ENCODE measurements around the gene DNAJC7.

The DNAJC7 gene

DNA sequence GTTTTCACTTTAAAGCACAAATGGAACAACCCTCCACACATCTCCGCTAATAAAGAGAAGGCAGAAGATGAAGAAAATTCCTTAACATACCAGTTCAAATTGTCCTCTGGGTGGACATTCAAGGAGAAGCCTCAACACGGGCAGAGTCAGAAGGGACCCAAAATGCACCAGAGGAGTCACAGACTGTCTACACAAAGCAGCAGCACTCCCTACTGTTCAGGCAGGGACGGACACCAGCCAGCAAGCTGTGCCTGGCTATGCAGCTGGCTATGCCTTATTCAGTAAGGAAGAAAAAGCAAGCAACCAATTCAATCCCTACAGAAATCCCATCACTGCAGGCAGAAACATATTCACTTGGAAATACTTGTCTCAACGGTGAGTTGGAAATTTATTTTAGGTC lies 8.1 kb downstream of the DNAJC7 start:
- no peak for DNase-seq (ENCODE audit: low read depth, low spot score)
- Histone ChIP-seq H3K4me1 (ENCODE audit: insufficient read depth, insufficient read length) (peaks cover 3% of the 10 kb centered on the region), H3K4me3 (ENCODE audit: insufficient read length, low read depth) (no peak overlapping the region), H3K9me3 (ENCODE audit: insufficient read depth, low read length) (no peaks in the 10 kb centered on the region), H3K9ac (ENCODE audit: insufficient read length, low read depth) (no peak overlapping the region), H3K36me3 (ENCODE audit: insufficient read depth, insufficient read length, low read length) (peaks cover 52% of the 10 kb centered on the region), H3K27me3 (ENCODE audit: insufficient read depth, insufficient read length) (no peaks in the 10 kb centered on the region)
- no peak for TF ChIP-seq ZNF274 (IDR thresholded peaks at IDR 0.05; ENCODE audit: low read depth, low read length)
- no peak for TF ChIP-seq YY1 (IDR thresholded peaks at IDR 0.05; ENCODE audit: insufficient read depth, insufficient read length)
- no peak for TF ChIP-seq SUZ12 (IDR thresholded peaks at IDR 0.05; ENCODE audit: extremely low read depth, insufficient read depth, insufficient read length)

DNA sequence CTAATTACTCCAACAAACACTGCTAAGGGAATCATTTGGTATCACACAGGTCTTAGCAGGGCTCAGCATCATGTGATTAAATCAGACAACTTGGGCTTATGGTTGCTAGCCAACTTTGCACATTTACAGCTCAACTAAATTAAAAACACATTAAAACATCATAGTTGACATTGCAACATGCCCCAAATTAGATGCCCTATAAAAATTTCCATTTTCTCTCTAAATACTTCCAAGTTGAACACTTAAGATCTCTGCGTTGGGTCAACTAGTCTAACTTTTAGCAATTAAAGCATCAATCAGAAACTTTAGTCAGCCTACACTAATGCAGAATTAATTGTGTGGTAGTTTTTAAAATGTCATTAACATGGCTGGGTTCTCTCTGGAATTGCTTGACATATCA lies 12.1 kb downstream of the DNAJC7 start:
- H3K9me3 ChIP-seq (ENCODE audit: insufficient read depth, low read length) = no peaks in the 10 kb centered on the region
- H3K9ac ChIP-seq (ENCODE audit: insufficient read length, low read depth) = no peak overlapping the region
- no peak for TF ChIP-seq ZNF274 (IDR thresholded peaks at IDR 0.05; ENCODE audit: low read depth, low read length)
- TF ChIP-seq YY1 (IDR thresholded peaks at IDR 0.05; ENCODE audit: insufficient read depth, insufficient read length) = no peak
- no peak for TF ChIP-seq SUZ12 (IDR thresholded peaks at IDR 0.05; ENCODE audit: extremely low read depth, insufficient read depth, insufficient read length)
- DNase-seq (ENCODE audit: low read depth, low spot score) = no peak
- no peak overlapping the region for H3K4me3 ChIP-seq (ENCODE audit: insufficient read length, low read depth)
- peaks cover 59% of the 10 kb centered on the region for H3K36me3 ChIP-seq (ENCODE audit: insufficient read depth, insufficient read length, low read length)
- H3K27me3 ChIP-seq (ENCODE audit: insufficient read depth, insufficient read length) = no peaks in the 10 kb centered on the region
- no peaks in the 10 kb centered on the region for H3K4me1 ChIP-seq (ENCODE audit: insufficient read depth, insufficient read length)

DNA sequence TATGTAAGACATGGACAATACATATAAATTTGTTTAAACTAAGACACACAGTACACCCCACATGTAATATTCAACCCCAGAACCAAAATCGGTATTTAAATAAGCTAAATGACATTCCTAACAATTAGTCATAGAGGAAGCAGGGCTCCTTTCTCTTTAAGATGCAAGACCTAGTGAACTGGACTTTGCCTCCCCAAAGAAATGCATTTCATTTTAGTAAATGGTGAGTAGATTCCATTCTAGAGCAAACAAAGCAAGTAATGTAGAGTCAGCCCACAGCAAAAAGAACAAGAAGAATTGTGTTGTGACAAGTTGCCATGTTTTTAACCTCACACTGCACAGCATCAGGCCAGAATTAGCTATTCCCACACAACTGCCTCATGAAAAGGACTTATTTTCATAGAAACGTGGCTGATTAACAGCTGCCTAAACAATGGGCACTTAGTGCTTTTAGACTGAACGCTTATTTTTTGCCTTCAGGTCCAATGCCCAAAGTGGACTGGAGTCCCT lies 14.4 kb downstream of the DNAJC7 start:
- Histone ChIP-seq H3K4me3 (ENCODE audit: insufficient read length, low read depth) (no peak overlapping the region), H3K9me3 (ENCODE audit: insufficient read depth, low read length) (no peaks in the 10 kb centered on the region), H3K27me3 (ENCODE audit: insufficient read depth, insufficient read length) (no peaks in the 10 kb centered on the region), H3K4me1 (ENCODE audit: insufficient read depth, insufficient read length) (no peaks in the 10 kb centered on the region), H3K36me3 (ENCODE audit: insufficient read depth, insufficient read length, low read length) (peaks cover 60% of the 10 kb centered on the region), H3K9ac (ENCODE audit: insufficient read length, low read depth) (no peak overlapping the region)
- DNase-seq (ENCODE audit: low read depth, low spot score) = no peak
- TF ChIP-seq SUZ12 (IDR thresholded peaks at IDR 0.05; ENCODE audit: extremely low read depth, insufficient read depth, insufficient read length) (no peak), YY1 (IDR thresholded peaks at IDR 0.05; ENCODE audit: insufficient read depth, insufficient read length) (no peak), ZNF274 (IDR thresholded peaks at IDR 0.05; ENCODE audit: low read depth, low read length) (no peak)

DNA sequence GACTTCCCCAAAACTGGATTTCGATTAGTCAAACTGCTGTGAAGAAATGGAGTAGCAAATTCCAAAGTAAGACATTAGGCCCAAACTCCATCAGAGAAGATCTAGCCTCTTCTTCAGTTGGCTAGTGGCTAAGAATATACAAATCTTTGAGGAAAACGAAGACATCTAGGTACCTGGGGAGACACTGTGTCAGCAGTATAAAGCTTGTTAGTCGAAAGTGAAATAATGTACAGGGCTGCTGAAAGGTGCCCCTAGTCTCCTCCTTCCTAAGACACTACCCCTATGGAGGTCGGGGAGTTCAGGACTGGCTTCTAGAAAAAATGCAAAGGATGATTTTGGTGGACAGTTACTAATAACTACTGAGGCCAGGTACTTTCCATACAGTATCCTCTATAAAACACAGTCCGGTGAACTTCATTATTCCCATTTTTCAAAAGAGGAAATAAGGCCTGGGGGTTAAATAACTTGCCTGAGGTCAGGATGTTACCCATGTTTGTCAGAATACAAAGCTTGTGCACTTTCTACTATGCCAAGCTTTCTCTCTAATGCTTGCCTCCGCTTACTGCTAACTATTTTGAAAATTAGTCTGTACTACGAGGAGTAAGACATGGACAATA lies 15.0 kb downstream of the DNAJC7 start:
- DNase-seq (ENCODE audit: low read depth, low spot score) = no peak
- Histone ChIP-seq H3K9ac (ENCODE audit: insufficient read length, low read depth) (no peak overlapping the region), H3K4me3 (ENCODE audit: insufficient read length, low read depth) (no peak overlapping the region), H3K4me1 (ENCODE audit: insufficient read depth, insufficient read length) (no peaks in the 10 kb centered on the region), H3K36me3 (ENCODE audit: insufficient read depth, insufficient read length, low read length) (peaks cover 66% of the 10 kb centered on the region), H3K27me3 (ENCODE audit: insufficient read depth, insufficient read length) (no peaks in the 10 kb centered on the region), H3K9me3 (ENCODE audit: insufficient read depth, low read length) (no peaks in the 10 kb centered on the region)
- TF ChIP-seq YY1 (IDR thresholded peaks at IDR 0.05; ENCODE audit: insufficient read depth, insufficient read length) = no peak
- no peak for TF ChIP-seq SUZ12 (IDR thresholded peaks at IDR 0.05; ENCODE audit: extremely low read depth, insufficient read depth, insufficient read length)
- no peak for TF ChIP-seq ZNF274 (IDR thresholded peaks at IDR 0.05; ENCODE audit: low read depth, low read length)

DNA sequence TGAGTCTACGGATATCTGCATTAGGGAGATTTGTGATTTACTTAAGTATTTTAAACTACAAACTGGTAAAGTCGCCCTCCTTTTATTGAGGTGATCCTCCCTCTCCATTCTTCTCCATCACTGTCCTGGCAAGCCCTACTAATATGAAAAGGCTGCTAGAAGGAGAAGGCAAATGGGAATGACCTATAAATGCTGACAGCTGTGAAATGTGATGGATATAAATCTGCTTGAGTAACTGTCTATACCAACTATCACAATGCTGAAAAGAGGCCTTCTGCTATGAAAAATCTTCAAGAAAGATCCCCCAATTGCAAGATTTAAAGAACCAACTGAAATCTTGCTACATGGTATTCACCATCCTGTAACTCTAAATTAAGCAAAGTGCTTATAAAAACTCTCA lies 15.5 kb downstream of the DNAJC7 start:
- no peak overlapping the region for H3K9ac ChIP-seq (ENCODE audit: insufficient read length, low read depth)
- no peak for TF ChIP-seq YY1 (IDR thresholded peaks at IDR 0.05; ENCODE audit: insufficient read depth, insufficient read length)
- TF ChIP-seq ZNF274 (IDR thresholded peaks at IDR 0.05; ENCODE audit: low read depth, low read length) = no peak
- no peak for TF ChIP-seq SUZ12 (IDR thresholded peaks at IDR 0.05; ENCODE audit: extremely low read depth, insufficient read depth, insufficient read length)
- no peak overlapping the region for H3K4me3 ChIP-seq (ENCODE audit: insufficient read length, low read depth)
- no peaks in the 10 kb centered on the region for H3K4me1 ChIP-seq (ENCODE audit: insufficient read depth, insufficient read length)
- H3K27me3 ChIP-seq (ENCODE audit: insufficient read depth, insufficient read length) = no peaks in the 10 kb centered on the region
- no peaks in the 10 kb centered on the region for H3K9me3 ChIP-seq (ENCODE audit: insufficient read depth, low read length)
- H3K36me3 ChIP-seq (ENCODE audit: insufficient read depth, insufficient read length, low read length) = peaks cover 67% of the 10 kb centered on the region
- no peak for DNase-seq (ENCODE audit: low read depth, low spot score)

DNA sequence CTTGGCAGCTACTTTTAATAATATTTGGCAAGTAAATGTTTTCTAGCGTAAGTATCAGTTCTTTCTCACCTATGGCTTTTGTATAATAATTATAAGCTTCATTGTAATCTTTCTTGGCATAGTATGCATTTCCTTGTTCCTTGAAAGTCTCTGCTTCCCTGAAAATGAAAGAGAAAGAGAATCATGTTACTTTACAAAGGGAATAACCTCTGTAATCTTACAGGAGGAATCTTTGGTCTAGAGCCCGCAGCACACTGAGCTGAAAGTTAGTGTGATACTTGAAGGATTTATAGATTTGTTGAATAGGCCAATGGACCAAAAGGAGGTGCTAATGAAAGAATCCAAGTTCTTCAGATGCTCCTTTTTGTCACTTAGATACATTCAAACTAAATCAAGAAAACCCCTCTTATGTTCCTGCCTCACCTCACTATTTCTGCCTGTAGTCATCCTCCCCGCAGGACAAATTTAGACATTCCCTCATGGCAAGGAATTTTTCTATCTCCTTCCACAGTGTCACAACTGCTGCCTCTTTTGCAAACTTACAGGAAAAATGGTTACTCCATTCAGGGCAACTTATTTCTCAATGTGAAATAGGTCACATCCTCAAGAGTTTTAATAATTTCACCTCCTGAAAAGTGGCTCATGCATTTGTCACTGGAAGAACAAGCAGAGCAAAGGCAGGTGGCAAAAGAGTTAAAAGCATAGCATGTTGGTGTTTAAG lies 16.7 kb downstream of the DNAJC7 start:
- TF ChIP-seq YY1 (IDR thresholded peaks at IDR 0.05; ENCODE audit: insufficient read depth, insufficient read length) = no peak
- Histone ChIP-seq H3K9ac (ENCODE audit: insufficient read length, low read depth) (no peak overlapping the region), H3K4me1 (ENCODE audit: insufficient read depth, insufficient read length) (no peaks in the 10 kb centered on the region), H3K27me3 (ENCODE audit: insufficient read depth, insufficient read length) (no peaks in the 10 kb centered on the region), H3K36me3 (ENCODE audit: insufficient read depth, insufficient read length, low read length) (peaks cover 76% of the 10 kb centered on the region), H3K4me3 (ENCODE audit: insufficient read length, low read depth) (no peak overlapping the region), H3K9me3 (ENCODE audit: insufficient read depth, low read length) (no peaks in the 10 kb centered on the region)
- DNase-seq (ENCODE audit: low read depth, low spot score) = no peak

DNA sequence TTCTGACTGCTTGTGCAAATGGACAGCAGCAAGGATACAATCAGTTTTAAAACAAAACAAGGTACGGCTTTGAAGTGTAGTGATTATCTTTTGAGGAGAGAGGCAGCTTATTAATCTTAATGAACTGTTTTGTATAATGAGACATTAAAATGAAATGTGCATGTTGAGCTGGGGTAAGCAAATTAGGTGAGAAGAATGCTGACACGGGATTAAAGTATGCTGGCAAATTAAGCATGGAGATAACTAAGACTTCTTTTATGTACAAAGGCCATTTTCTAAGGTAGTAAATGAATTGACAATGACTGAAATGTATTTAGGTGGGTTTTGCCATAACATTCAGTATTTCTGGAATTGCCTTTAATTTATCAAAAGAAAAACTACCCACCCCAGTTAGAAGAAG lies 18.7 kb downstream of the DNAJC7 start:
- Histone ChIP-seq H3K9ac (ENCODE audit: insufficient read length, low read depth) (no peak overlapping the region), H3K4me1 (ENCODE audit: insufficient read depth, insufficient read length) (no peaks in the 10 kb centered on the region), H3K4me3 (ENCODE audit: insufficient read length, low read depth) (no peak overlapping the region), H3K36me3 (ENCODE audit: insufficient read depth, insufficient read length, low read length) (peaks cover 89% of the 10 kb centered on the region), H3K27me3 (ENCODE audit: insufficient read depth, insufficient read length) (no peaks in the 10 kb centered on the region), H3K9me3 (ENCODE audit: insufficient read depth, low read length) (no peaks in the 10 kb centered on the region)
- no peak for TF ChIP-seq SUZ12 (IDR thresholded peaks at IDR 0.05; ENCODE audit: extremely low read depth, insufficient read depth, insufficient read length)
- no peak for TF ChIP-seq ZNF274 (IDR thresholded peaks at IDR 0.05; ENCODE audit: low read depth, low read length)
- TF ChIP-seq YY1 (IDR thresholded peaks at IDR 0.05; ENCODE audit: insufficient read depth, insufficient read length) = no peak
- no peak for DNase-seq (ENCODE audit: low read depth, low spot score)

Measured in NT2/D1 (cell line).